HuH-7.5 (cell line): Measurements from ENCODE around the gene RDX.
"Not testable (repeated sequence)": the region's sequence is repeated elsewhere in the genome, so short reads cannot be mapped to it uniquely, and the experiment has no call there.

Experiments
- DNase-seq: peaks from one replicate; pipeline ENCODE4 v3.0.0; 2011; ENCODE audit warnings: low spot score

Gene RDX

GRCh38 chr11:110296226-110297075 is at the start of gene RDX:
Gene RDX (minus strand): TSS chr11:110296614. CDS start chr11:110279692, 16,922 bp downstream.
- peak; percentile 52 for DNase-seq

DNA sequence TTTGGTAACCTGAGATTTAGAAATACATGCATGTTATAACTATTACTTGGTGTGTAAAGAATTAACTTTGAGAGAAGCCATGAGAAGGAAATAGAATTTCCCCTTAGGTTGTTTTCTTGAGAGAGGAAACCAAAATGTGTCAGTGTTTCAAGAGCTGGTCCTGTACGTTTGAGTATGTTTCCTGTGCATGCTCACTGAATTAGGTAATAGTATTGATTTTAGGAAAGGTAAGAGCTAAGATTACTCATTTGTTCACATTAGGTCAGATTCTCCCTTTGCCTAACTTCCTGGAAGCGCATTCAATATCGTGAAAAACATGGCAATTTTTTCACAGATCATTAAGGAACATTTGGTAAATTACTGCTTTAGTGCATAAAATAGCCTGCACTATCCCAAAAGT is 49.3 kb upstream of the RDX start:
- no peak for DNase-seq

DNA sequence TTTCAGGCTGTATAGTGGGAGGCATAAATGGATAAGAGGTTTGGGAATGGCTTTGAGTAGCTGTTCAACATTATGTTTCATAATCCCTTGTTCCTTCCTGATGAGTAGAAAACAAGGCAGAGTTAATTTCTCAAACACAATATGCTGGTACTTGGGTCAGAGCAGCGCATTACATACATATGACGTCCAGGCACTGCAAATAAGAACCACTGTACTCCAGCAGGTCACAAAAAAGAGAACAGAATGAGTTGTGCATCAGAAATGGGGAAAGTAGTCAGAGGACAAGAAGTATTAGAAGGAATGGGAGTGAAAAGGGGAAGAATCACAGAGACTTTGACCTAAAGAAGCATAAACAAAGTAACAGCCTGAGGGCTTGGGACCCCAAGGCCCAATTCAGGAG is 44.0 kb upstream of the RDX start:
- DNase-seq = no peak

DNA sequence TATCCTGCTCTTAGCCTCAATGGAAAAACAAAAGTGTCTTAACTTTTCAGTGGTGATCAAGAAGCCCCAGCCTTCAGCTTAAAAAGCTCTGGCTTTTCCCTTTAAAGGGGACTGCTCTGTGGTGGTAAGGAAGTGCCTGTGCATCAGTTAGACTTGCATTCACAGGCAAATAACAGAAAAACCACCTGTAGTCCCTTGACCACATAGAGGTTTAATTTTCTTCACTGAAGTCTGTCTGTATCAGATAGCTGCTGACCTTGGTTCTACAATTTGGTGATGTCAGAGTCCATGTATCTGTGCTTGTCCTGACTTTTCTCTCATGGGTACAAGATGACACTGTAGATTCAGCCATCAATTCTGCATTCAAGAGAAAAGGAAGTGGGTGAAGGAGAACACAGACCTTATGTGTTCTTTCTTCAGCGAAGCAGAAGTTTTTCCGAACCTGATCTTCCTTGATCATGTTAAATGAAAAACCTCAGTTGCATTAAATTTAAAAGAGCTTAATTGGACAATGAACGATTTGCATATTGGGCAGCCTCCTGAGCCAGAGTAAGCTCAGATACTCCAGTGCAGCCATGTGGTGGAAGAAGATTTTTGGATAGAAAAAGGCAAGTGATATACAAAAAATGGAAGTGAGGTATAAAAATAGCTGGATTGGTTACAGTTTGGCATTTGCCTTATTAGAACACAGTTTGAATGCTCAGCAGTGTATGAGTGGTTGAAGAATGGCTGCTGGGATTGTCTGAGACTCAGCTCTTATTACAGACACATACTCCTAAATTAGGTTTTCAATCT is 43.2 kb upstream of the RDX start:
- DNase-seq = no peak

- no peak for DNase-seq
These were observed 42.3 kb upstream of the RDX start for GRCh38 chr11:110338684-110339083.

GRCh38 chr11:110337570-110338193 is 41.3 kb upstream of the RDX start:
- DNase-seq = no peak

DNA sequence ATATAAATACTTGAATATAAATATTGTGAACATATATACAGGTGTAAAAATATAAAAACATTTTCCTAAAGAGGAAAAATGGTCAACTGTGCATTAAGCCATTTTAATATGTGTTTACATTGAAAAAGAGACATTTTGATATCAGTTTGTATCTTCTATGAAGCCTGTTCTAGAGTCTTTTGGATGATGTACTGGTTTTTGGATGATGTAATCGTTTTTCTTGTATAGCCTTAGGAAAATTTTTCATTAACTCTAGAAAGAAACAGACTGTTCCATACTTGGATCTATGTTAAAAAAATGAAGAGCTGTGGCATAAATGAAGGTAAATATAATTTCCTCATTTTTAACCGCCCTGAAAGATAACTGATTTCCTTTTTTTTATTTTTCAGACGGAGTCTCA is 39.6 kb upstream of the RDX start:
- DNase-seq = no peak

DNA sequence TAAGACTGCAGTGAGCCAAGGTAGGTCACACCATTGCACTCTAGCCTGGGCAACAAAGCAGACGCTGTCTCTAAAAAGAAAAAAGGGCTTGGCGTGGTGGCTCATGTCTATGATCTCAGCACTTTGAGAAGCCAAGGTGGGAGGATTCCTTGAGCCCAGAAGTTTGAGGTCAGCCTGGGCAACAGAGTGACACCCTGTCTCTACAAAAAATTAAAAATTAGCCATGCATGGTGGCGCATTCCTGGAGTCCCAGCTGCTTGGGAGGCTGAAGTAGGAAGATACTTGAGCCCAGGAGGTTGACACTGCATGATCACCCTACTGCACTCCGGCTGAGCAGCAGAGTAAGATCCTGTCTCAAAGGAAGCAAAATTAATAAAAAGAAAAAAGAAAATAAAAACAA is 38.9 kb upstream of the RDX start:
- no peak for DNase-seq

DNA sequence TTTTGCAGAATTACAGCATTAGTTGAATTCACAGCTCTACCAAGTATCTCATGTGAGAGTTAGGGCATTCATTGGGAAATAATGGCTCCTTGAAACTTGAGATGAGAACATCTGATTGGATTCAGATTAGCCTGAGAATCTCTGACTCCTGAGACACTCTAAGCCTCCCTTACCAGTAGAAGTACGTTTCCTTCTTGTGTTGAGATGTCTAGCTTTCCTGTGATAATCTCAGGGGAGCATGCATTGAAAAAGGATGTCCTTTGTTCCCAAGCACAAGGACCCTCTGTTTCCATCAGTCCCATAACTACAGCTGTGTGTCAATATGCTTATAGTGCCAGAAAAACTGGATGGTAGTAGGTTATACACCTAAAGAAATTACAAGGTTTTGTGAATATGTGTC is 35.2 kb upstream of the RDX start:
- DNase-seq = no peak

DNA sequence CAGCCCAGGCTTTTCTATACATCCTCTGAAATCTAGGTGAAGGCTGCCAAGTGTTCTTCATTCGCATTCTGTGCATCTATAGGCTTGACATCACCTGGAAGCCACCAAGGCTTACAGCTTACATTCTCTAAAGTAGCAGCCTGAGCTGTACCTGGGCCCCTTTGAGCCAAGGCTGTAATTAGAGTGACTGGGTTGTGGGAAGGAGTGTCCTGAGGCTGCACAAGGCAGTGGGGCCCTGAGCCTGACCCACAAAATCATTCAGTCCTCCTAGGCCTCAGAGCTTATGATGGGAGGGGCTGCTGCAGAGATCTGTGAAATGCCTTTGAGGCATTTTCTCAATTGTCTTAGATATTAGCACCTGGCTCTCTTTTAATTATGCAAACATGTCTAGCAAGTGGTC is 33.0 kb upstream of the RDX start:
- DNase-seq = no peak

DNA sequence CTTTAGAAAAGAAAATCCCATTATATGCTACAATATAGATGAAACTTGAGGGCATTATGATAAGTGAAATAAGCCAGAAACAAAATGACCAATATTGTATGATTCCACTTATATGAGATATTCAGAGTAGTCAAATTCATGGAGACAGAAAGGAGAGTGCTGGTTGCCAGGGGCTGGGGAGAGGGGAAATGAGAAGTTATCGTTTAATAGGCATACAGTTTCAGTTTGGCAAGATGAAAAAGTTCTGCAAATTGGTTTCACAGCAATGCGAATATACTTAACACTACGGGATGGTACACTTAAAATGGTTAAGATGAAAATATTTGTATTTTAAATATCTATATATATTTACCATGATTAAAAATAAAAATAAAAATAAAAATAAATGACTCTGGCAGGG is 31.1 kb upstream of the RDX start:
- no peak for DNase-seq

GRCh38 chr11:110323786-110324185 is 27.4 kb upstream of the RDX start:
- no peak for DNase-seq

GRCh38 chr11:110319501-110319900 is 23.1 kb upstream of the RDX start:
- no peak for DNase-seq

DNA sequence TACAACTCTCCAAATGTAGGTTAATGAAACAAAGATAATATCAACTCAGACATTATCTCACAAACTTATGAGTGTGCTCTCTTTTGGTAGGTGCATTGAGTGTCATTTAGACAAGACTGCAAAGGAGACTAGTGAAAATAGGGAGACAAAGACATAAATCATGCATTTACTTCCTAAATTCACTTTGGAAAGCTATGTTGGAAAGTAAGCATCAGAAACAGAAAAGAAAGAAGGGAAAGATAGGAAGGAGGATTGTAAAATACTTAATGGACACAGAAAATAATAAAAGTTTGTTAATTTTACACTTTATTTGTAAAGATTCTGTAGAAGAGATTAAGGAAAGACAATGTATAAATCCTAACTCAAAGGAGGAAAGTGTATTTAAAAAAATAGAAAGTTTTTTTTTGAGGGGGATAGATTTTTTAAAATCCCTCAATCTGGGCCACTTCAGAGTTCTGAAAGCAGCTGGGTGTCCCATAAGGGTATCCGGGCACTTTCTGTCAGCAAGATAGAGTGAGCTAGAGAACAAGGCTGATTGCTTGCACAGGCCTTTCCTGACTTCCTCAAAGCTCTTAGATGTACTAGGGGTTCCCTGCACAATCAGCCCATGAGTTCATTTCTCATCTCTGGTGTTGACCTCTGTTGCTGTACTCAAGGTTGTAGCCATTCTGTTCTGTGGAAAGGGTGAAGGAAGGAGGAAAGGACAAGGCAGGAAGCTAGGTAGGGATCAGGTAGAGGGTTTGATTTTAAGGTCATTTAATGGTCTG is 22.4 kb upstream of the RDX start:
- DNase-seq = no peak

DNA sequence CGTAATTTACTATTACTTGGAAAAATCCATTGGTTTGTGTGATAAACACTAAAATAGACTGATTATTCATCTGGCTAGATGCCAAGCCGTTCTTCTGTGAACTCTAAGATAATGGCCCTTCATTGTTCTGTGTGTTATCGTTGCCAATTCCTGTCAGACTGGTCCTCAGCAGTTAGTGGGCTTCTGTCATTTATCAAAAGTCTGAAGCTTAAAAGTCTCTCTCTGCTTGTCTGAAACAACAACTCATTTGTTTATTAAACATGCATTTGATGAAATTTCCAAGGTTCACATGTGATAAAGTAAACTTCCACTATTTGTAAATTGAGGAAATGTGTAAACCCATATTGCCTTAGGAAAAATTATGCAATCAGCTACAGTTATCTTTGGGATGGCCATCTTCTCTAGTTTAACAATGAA is 21.1 kb upstream of the RDX start:
- no peak for DNase-seq

- no peak for DNase-seq
These were observed 18.1 kb upstream of the RDX start for GRCh38 chr11:110314366-110315095.

DNA sequence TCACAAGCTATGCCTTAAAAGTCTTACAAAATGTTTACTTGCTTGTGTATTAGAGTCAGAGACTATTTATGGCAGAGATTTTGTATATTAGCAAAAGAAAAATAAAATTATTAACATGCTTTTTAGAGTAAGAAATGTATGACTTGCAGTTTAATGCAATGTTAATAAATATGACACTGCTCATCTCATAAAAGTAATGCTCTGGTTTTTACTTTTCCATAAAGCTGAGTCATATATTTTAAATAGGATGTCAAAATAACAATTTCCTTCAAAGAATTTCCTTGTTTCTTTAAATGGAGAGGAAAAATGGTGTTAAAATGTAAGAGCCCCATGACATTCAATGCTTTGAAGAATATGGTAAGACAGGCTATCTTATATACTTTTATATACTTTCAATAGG is 16.3 kb upstream of the RDX start:
- no peak for DNase-seq

DNA sequence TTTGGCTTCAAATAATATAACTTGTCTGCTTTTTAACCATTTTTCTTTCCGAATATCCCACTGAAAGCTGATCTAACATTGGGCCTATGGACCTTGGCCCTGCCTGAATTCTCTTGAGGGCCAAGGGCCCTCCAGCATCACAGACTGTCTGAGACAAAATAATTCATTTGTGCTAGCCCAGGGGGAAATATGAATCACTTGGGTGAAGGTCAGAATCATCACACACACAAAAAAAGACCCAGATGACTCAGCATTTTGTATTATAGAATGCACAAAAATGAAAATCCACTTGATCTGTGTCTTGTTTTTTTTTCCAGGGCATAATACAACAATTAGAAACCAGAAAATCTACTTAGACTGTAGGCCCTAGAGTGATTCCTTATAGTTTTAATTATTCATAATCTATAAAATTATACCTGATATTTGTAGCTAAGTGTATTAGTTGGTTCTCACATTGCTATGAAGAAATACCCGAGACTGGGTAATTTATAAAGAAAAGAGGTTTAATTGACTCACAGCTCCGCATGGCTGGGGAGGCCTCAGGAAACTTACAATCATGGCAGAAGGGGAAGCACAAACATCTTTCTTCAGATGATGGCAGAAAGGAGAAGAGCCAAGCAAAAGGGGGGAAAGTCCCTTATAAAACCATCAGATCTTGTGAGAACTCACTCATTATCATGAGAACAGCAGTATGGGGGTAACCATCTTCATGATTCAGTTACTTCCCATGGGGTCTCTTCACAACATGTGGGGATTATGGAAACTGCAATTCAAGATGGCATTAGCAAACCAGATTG is 15.6 kb upstream of the RDX start:
- no peak for DNase-seq

- DNase-seq = no peak
These were observed 11.7 kb upstream of the RDX start for GRCh38 chr11:110308071-110308470.

GRCh38 chr11:110306019-110306388 is 9.6 kb upstream of the RDX start:
- DNase-seq = not testable (repeated sequence)
